Sigmoid colon (tissue), 7 donors: ENCODE measurements around the gene ALCAM. TPM values are rescaled to one million over a fixed set of nuclear protein-coding genes. Genes with fewer than 3 reads are reported as not detected.

Source experiments
- DNase-seq: peaks from one replicate; pipeline ENCODE4 v3.0.0-alpha.2; 2019
- H3K27ac ChIP-seq, 4 donors: fragments of 200-600 bp; sonication (generic); one replicate each; pipeline ENCODE4 v1.5.1; 2016 to 2019; ENCODE audit warnings: mild to moderate bottlenecking in 1 of 4
- H3K27me3 ChIP-seq, 3 donors: fragments of 200-600 bp; sonication (generic); one replicate each; pipeline ENCODE4 v1.5.1; 2019; ENCODE audit warnings: mild to moderate bottlenecking in 1 of 3
- H3K36me3 ChIP-seq, 4 donors: fragments of 200-600 bp; sonication (generic); one replicate each; pipeline ENCODE4 v1.5.1; 2016 to 2019
- H3K4me1 ChIP-seq, 4 donors: fragments of 200-600 bp; sonication (generic); one replicate each; pipeline ENCODE4 v1.5.1; 2017 to 2019
- H3K4me3 ChIP-seq, 4 donors: fragments of 200-600 bp; sonication (generic); one replicate each; pipeline ENCODE4 v1.5.1; 2017 to 2019; ENCODE audit warnings: mild to moderate bottlenecking in 2 of 4, moderate library complexity in 1 of 4
- H3K9me3 ChIP-seq, 4 donors: fragments of 200-600 bp in 3 of 4; sonication (generic) in 3 of 4; one replicate each; pipeline versions ENCODE4 v1.5.1 to v1.6.1; 2013 to 2019
- EP300 ChIP-seq, 4 donors: sonication (generic); formaldehyde crosslinking; IDR thresholded peaks; one replicate each; pipeline ENCODE4 v1.6.1; 2017; ENCODE audit warnings: antibody characterized with exemption in 4 of 4
- POLR2A ChIP-seq, 2 donors: fragments of 450-650 bp; IDR thresholded peaks; one replicate each; pipeline ENCODE4 v1.6.1; 2016; ENCODE audit warnings: antibody characterized with exemption in 2 of 2, mild to moderate bottlenecking in 2 of 2, moderate library complexity in 2 of 2
- POLR2AphosphoS5 ChIP-seq, 4 donors: sonication (generic); formaldehyde crosslinking; IDR thresholded peaks; one replicate each; pipeline ENCODE4 v1.6.1; 2017; ENCODE audit warnings: antibody characterized with exemption in 4 of 4
- WGBS, 2 donors: extraction: QIAGEN DNeasy Blood & Tissue Kit; methylation state at CpG; one replicate each; pipeline ENCODE4 v1.1.7; 2013; 5-methylcytosine and 5-hydroxymethylcytosine counted together
- intact Hi-C: fragments of 100-400 bp; cut with DNase I; formaldehyde crosslinking; loops from one replicate; pipeline ENCODE4 v1.15.1; 2023
- polyA plus RNA-seq, 3 donors: library from polyadenylated mRNA; stranded (reverse); fragments of 200-250 nt; gene quantifications; one replicate each; pipeline ENCODE4 v1.2.3, GENCODE V29; 2013
- total RNA-seq, 4 donors: library from RNA; depleted of rRNA; stranded (reverse); fragments of >200 nt; gene quantifications; one replicate each; pipeline ENCODE4 v1.1.0, GENCODE V29; 2016
- TF ChIP-seq, protein P1 (sequence below), 4 experiments: fragments of 450-650 bp in 3 of 4; fragments of 200-600 bp in 1 of 4; IDR thresholded peaks; one replicate each; pipeline ENCODE4 v1.5.1; 2016 to 2019; ENCODE audit warnings: antibody characterized with exemption in 4 of 4, mild to moderate bottlenecking in 3 of 4, moderate library complexity in 2 of 4
- donor health status: healthy with polysubstance abuse.
- donor health status: Bipolar disorder and iron deficiency.
- donor health status: healthy.

Gene ALCAM
- total and polyA plus RNA-seq, 7 donors: 1.8 to 45.1 (median 16.0) TPM

- Histone ChIP-seq H3K27ac (no peak overlapping the region), H3K4me1 (peaks cover 0 to 6% (median 0%) of the 10 kb centered on the region in 4 donors), H3K4me3 (no peak overlapping the region), H3K36me3 (no peaks in the 10 kb centered on the region), H3K27me3 (no peaks in the 10 kb centered on the region), H3K9me3 (no peaks in the 10 kb centered on the region)
- intact Hi-C loops: loop anchor here (5.0 to 10.0 kb wide), 2 partner anchors 151 to 1243 kb away; partner anchors contain the start of gene ALCAM
- DNase-seq: no peak
- no peak for TF ChIP-seq POLR2AphosphoS5 (IDR thresholded peaks at IDR 0.05)
- no peak for TF ChIP-seq POLR2A (IDR thresholded peaks at IDR 0.05)
- TF ChIP-seq, protein P1, sequence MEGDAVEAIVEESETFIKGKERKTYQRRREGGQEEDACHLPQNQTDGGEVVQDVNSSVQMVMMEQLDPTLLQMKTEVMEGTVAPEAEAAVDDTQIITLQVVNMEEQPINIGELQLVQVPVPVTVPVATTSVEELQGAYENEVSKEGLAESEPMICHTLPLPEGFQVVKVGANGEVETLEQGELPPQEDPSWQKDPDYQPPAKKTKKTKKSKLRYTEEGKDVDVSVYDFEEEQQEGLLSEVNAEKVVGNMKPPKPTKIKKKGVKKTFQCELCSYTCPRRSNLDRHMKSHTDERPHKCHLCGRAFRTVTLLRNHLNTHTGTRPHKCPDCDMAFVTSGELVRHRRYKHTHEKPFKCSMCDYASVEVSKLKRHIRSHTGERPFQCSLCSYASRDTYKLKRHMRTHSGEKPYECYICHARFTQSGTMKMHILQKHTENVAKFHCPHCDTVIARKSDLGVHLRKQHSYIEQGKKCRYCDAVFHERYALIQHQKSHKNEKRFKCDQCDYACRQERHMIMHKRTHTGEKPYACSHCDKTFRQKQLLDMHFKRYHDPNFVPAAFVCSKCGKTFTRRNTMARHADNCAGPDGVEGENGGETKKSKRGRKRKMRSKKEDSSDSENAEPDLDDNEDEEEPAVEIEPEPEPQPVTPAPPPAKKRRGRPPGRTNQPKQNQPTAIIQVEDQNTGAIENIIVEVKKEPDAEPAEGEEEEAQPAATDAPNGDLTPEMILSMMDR (IDR thresholded peaks at IDR 0.05): no peak
- TF ChIP-seq EP300 (IDR thresholded peaks at IDR 0.05): no peak
Measured at GRCh38 chr3:105518203-105518602, 151.5 kb downstream of the ALCAM start.

GRCh38 chr3:105518806-105519418 is 152.2 kb downstream of the ALCAM start:
- Histone ChIP-seq H3K27ac (no peak overlapping the region), H3K27me3 (no peaks in the 10 kb centered on the region), H3K9me3 (no peaks in the 10 kb centered on the region), H3K4me3 (no peak overlapping the region), H3K36me3 (no peaks in the 10 kb centered on the region), H3K4me1 (peaks cover 0 to 6% (median 0%) of the 10 kb centered on the region in 4 donors)
- no peak for DNase-seq
- TF ChIP-seq POLR2A (IDR thresholded peaks at IDR 0.05): no peak
- TF ChIP-seq, protein P1 (IDR thresholded peaks at IDR 0.05): peak; percentile 16 to 68 (median 44)
- intact Hi-C loops: loop anchor here (5.0 to 10.0 kb wide), 2 partner anchors 152 to 1244 kb away; partner anchors contain the start of gene ALCAM
- 0 to 4% methylated on average over 4 of the region's 4 CpGs for WGBS, 2 donors

DNA sequence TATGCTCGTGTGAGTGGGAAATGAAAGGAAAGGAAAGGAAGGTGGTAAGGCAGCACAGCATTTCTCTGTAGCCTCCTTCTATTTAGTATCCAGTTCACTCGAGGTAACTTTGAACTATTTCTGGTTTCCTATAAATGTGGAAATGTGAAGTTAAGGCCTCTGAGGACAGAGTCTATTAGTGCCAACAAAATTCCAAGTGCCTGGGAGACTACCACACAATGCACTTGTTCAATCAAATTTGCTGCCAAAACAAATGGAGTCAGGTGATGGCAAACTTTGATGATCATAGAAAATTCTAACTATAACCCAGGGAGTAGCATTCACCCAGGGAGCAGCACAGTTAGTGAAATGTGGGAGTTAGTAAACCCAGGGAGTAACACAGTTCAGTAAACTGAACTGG is 155.1 kb downstream of the ALCAM start:
- H3K4me3 ChIP-seq: no peak overlapping the region
- no peak for DNase-seq
- H3K36me3 ChIP-seq: no peaks in the 10 kb centered on the region
- no peaks in the 10 kb centered on the region for H3K9me3 ChIP-seq
- H3K27ac ChIP-seq: no peak overlapping the region
- 83% methylated on average over 2 of the region's 2 CpGs for WGBS, 2 donors
- intact Hi-C loops: no loop called here
- TF ChIP-seq POLR2AphosphoS5 (IDR thresholded peaks at IDR 0.05) (no peak), EP300 (IDR thresholded peaks at IDR 0.05) (no peak), POLR2A (IDR thresholded peaks at IDR 0.05) (no peak)
- TF ChIP-seq, protein P1 (IDR thresholded peaks at IDR 0.05): no peak
- no peaks in the 10 kb centered on the region for H3K27me3 ChIP-seq
- peaks cover 0 to 6% (median 0%) of the 10 kb centered on the region in 4 donors for H3K4me1 ChIP-seq

- Histone ChIP-seq H3K4me3 (no peak overlapping the region), H3K9me3 (no peaks in the 10 kb centered on the region), H3K4me1 (peaks cover 0 to 5% (median 0%) of the 10 kb centered on the region in 4 donors), H3K36me3 (no peaks in the 10 kb centered on the region), H3K27ac (no peak overlapping the region), H3K27me3 (no peaks in the 10 kb centered on the region)
- DNase-seq: no peak
- intact Hi-C loops: no loop called here
- TF ChIP-seq POLR2A (IDR thresholded peaks at IDR 0.05) (no peak), EP300 (IDR thresholded peaks at IDR 0.05) (no peak), POLR2AphosphoS5 (IDR thresholded peaks at IDR 0.05) (no peak)
- TF ChIP-seq, protein P1 (IDR thresholded peaks at IDR 0.05): no peak
- WGBS, 2 donors: 97 to 100% methylated on average over 1 of the region's 1 CpG
Measured at GRCh38 chr3:105523501-105523900, 156.8 kb downstream of the ALCAM start.

GRCh38 chr3:105525531-105525930 is 158.8 kb downstream of the ALCAM start:
- no peak for DNase-seq
- no peak for TF ChIP-seq EP300 (IDR thresholded peaks at IDR 0.05)
- TF ChIP-seq, protein P1 (IDR thresholded peaks at IDR 0.05): no peak
- TF ChIP-seq POLR2AphosphoS5 (IDR thresholded peaks at IDR 0.05): no peak
- no peak for TF ChIP-seq POLR2A (IDR thresholded peaks at IDR 0.05)
- Histone ChIP-seq H3K4me1 (no peaks in the 10 kb centered on the region), H3K9me3 (no peaks in the 10 kb centered on the region), H3K27me3 (no peaks in the 10 kb centered on the region), H3K36me3 (no peaks in the 10 kb centered on the region), H3K4me3 (no peak overlapping the region), H3K27ac (no peak overlapping the region)
- intact Hi-C loops: no loop called here
- 87 to 88% methylated on average over 4 of the region's 4 CpGs for WGBS, 2 donors
